SK-N-SH (cell line): ENCODE data around the gene CCDC57. TPM values are rescaled to one million over a fixed set of nuclear protein-coding genes. Genes with fewer than 3 reads are reported as not detected.

Experiments
- CTCF ChIA-PET: fragments of 300-600, 350-600 bp; formaldehyde crosslinking; extraction: SDS; loops from one replicate; lab custom pipeline; 2021; lab: Yijun Ruan, JAX
- POLR2A ChIA-PET: fragments of 350-600 bp; sonication (Branson Sonifier 250); formaldehyde crosslinking; extraction: SDS; loops from one replicate; lab custom pipeline; 2020; ENCODE audit warnings: antibody characterized with exemption, inconsistent platforms; lab: Yijun Ruan, JAX
- DNase-seq: peaks from one replicate; pipeline ENCODE4 v3.0.0; 2012
- H2AFZ ChIP-seq: fragments of 200-600 bp; sonication (generic); 2 replicates; pipeline ENCODE4 v1.8.1; 2016; ENCODE audit warnings: antibody characterized with exemption, mild to moderate bottlenecking, low read depth
- H3F3A ChIP-seq: fragments of 200-600 bp; sonication (generic); replicated peaks from 2 replicates; pipeline ENCODE3; 2016; ENCODE audit warnings: antibody characterized with exemption, mild to moderate bottlenecking; ENCODE audit not compliant: insufficient read depth
- H3K27ac ChIP-seq, 2 experiments: fragments of 200-500 bp in 1 of 2; fragments of 200-600 bp in 1 of 2; sonication (Bioruptor generic) in 1 of 2; sonication (generic), shearing (Covaris generic) in 1 of 2; 2 replicates each; pipeline versions ENCODE4 v1.5.1 to v1.6.1; 2014 to 2016; ENCODE audit warnings: low read depth in 2 of 2, inconsistent platforms in 1 of 2, low read length in 1 of 2, mild to moderate bottlenecking in 1 of 2, mixed read lengths in 1 of 2
- H3K27me3 ChIP-seq: fragments of 200-600 bp; sonication (generic), shearing (Covaris generic); 2 replicates; pipeline ENCODE4 v1.6.1; 2016; ENCODE audit warnings: mixed run types; ENCODE audit not compliant: insufficient read depth
- H3K36me3 ChIP-seq, 2 experiments: fragments of 200-500 bp in 1 of 2; fragments of 200-600 bp in 1 of 2; sonication (Bioruptor generic) in 1 of 2; sonication (generic) in 1 of 2; replicated peaks in 1 of 2; 2 replicates each; pipeline versions ENCODE3 to v1.5.1; 2014 to 2016; ENCODE audit warnings: low read length in 1 of 2, mild to moderate bottlenecking in 1 of 2; ENCODE audit not compliant: insufficient read depth in 2 of 2, control insufficient read depth in 1 of 2
- H3K4me1 ChIP-seq, 2 experiments: fragments of 200-500 bp in 1 of 2; fragments of 200-600 bp in 1 of 2; sonication (Bioruptor generic) in 1 of 2; sonication (generic), shearing (Covaris generic) in 1 of 2; 2 replicates each; pipeline versions ENCODE4 v1.5.1 to v1.6.1; 2014 to 2016; ENCODE audit warnings: low read depth in 1 of 2, low read length in 1 of 2, mixed run types in 1 of 2; ENCODE audit not compliant: insufficient read depth in 2 of 2, control insufficient read depth in 1 of 2
- H3K4me2 ChIP-seq: fragments of 200-600 bp; sonication (generic), shearing (Covaris generic); 2 replicates; pipeline ENCODE4 v1.6.1; 2017; ENCODE audit warnings: mixed run types
- H3K4me3 ChIP-seq, 2 experiments: fragments of 200-500 bp in 1 of 2; fragments of 200-600 bp in 1 of 2; sonication (Bioruptor generic) in 1 of 2; sonication (generic), shearing (Covaris generic) in 1 of 2; 2 replicates each; pipeline versions ENCODE4 v1.5.1 to v1.8.1; 2014 to 2016; ENCODE audit warnings: low read depth in 2 of 2, inconsistent platforms in 1 of 2, low read length in 1 of 2, mild to moderate bottlenecking in 1 of 2, mixed read lengths in 1 of 2, moderate library complexity in 1 of 2
- H3K79me2 ChIP-seq: fragments of 200-600 bp; sonication (generic); 2 replicates; pipeline ENCODE4 v1.8.1; 2017; ENCODE audit warnings: mild to moderate bottlenecking; ENCODE audit not compliant: insufficient read depth
- H3K9ac ChIP-seq: fragments of 200-600 bp; sonication (generic); 2 replicates; pipeline ENCODE4 v1.6.1; 2017; ENCODE audit warnings: mixed run types
- H3K9me2 ChIP-seq: fragments of 200-600 bp; sonication (generic); 2 replicates; pipeline ENCODE4 v1.6.1; 2017; ENCODE audit warnings: mixed run types
- H3K9me3 ChIP-seq: fragments of 200-600 bp; sonication (generic); 2 replicates; pipeline ENCODE4 v1.6.1; 2017; ENCODE audit warnings: mixed run types, mild to moderate bottlenecking, moderate library complexity
- H4K20me1 ChIP-seq: fragments of 200-600 bp; sonication (generic); 2 replicates; pipeline ENCODE4 v1.6.1; 2017; ENCODE audit warnings: mild to moderate bottlenecking, mixed run types; ENCODE audit not compliant: insufficient read depth
- EZH2phosphoT487 ChIP-seq: fragments of 200-600 bp; sonication (generic); IDR thresholded peaks from 2 replicates; pipeline ENCODE4 v1.6.1; 2017; ENCODE audit warnings: low read depth, mixed run types, mild to moderate bottlenecking, antibody characterized with exemption, moderate library complexity, borderline replicate concordance
- FOXJ3 ChIP-seq: sonication (generic); formaldehyde crosslinking; IDR thresholded peaks from 2 replicates; pipeline ENCODE4 v1.5.1; 2020; ENCODE audit warnings: mild to moderate bottlenecking, missing genetic modification reagents
- MEF2A ChIP-seq: IDR thresholded peaks from 2 replicates; pipeline ENCODE4 v1.4.0; 2012; ENCODE audit warnings: low read depth, borderline replicate concordance
- NFIC ChIP-seq: IDR thresholded peaks from 2 replicates; pipeline ENCODE4 v1.4.0; 2012; ENCODE audit warnings: borderline replicate concordance
- NRF1 ChIP-seq: IDR thresholded peaks from 2 replicates; pipeline ENCODE4 v1.6.1; 2012; ENCODE audit warnings: low read depth, mild to moderate bottlenecking, low read length
- RFX5 ChIP-seq: IDR thresholded peaks from 2 replicates; pipeline ENCODE4 v1.6.1; 2012; ENCODE audit warnings: mild to moderate bottlenecking, improper control_type of control experiment, low read length
- RXRA ChIP-seq: IDR thresholded peaks from 2 replicates; pipeline ENCODE4 v1.4.0; 2012; ENCODE audit warnings: low read depth, mild to moderate bottlenecking, borderline replicate concordance
- SIN3A ChIP-seq: IDR thresholded peaks from 2 replicates; pipeline ENCODE4 v1.6.1; 2012; ENCODE audit warnings: low read depth, mild to moderate bottlenecking, low read length, moderate library complexity, borderline replicate concordance
- USF2 ChIP-seq: fragments of 150-350 bp; IDR thresholded peaks from 2 replicates; pipeline ENCODE4 v1.6.1; 2017; ENCODE audit warnings: antibody characterized with exemption, low read length, low read depth, borderline replicate concordance
- ZBTB33 ChIP-seq: IDR thresholded peaks from 2 replicates; pipeline ENCODE4 v1.4.0; 2012; ENCODE audit warnings: low read depth, borderline replicate concordance
- WGBS: methylation state at CpG from one replicate; pipeline ENCODE4 v1.1.6; 2017; ENCODE audit warnings: low lambda C conversion rate; 5-methylcytosine and 5-hydroxymethylcytosine counted together
- polyA plus RNA-seq, 3 experiments: library from polyadenylated mRNA; depleted of rRNA; stranded (reverse); fragments of >200 nt; gene quantifications; 2 replicates each; pipeline ENCODE4 v1.2.3, GENCODE V29; 2012
- TF ChIP-seq, protein P1 (sequence below): fragments of 150-350 bp; IDR thresholded peaks from 2 replicates; pipeline ENCODE4 v1.6.1; 2016; ENCODE audit warnings: mild to moderate bottlenecking, low read depth, low read length
- TF ChIP-seq, protein P2 (sequence below): fragments of 200-600 bp; sonication (generic); IDR thresholded peaks from 2 replicates; pipeline ENCODE4 v1.6.1; 2017; ENCODE audit warnings: antibody characterized with exemption, mild to moderate bottlenecking, moderate library complexity

The CCDC57 gene
- polyA plus RNA-seq, 1 of the 3 experiments (the other 2 are of a cell fraction), result 68.6 TPM

DNA sequence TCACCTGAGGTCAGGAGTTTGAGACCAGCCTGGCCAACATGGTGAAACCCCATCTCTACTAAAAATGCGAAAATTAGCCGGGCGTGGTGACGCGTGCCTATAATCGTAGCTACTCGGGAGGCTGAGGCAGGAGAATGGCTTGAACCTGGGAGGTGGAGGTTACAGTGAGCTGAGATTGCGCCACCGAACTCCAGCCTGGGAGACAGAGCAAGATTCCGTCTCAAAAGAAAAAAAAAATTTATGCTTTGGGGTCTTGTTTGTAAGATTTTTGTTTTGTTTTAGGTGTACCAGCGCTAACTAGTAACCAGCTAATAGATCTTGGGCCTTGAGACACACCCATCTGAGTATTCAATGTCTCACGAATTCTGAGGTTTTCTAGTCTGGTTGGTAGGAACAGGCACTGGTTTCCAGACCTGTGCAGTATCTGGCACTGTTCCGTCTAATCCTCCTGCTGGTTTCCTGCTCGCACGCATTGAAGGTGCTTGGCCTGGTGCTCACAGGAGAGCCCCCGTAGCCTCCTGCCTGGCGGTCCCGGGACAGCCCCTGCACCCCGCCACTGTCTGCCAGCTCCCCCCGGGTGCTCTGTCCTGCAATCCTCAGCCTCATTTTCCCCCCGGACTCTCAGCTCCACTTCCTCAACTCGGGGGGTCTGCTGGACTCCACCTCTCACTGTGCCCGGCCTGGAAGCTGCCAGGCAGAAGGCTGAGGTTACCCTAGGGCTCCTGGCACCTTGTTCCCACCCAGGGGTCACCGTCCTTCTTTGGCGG lies 136.4 kb downstream of the CCDC57 start (continued):
- TF ChIP-seq EZH2phosphoT487 (no peak), RFX5 (no peak), MEF2A (no peak), NRF1 (no peak)

DNA sequence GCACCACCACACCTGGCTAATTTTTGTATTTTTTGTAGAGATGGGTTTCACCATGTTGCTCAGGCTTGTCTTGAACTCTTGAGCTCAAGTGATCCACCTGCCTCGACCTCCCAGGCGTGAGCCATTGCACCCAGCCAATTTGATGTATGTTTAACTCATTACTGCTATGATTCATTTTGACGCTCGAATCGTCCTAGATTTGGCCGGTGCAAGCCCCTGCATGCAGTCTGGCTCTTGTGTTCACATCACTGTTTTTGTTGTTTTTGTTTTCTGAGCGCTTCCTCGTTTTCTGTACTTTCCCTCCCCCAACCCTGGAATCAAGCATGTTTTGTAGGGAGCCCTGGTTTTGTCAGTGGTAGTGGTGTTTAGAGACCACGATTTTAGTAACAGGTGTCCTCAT lies 139.2 kb downstream of the CCDC57 start:
- H2AFZ ChIP-seq, result no peak overlapping the region
- H3K27ac ChIP-seq, result no peak overlapping the region
- H3F3A ChIP-seq, result peaks cover 21% of the 10 kb centered on the region
- no peaks in the 10 kb centered on the region for H4K20me1 ChIP-seq
- H3K79me2 ChIP-seq, result no peaks in the 10 kb centered on the region
- TF ChIP-seq NFIC, result no peak
- no peak for TF ChIP-seq USF2
- TF ChIP-seq, protein P1, sequence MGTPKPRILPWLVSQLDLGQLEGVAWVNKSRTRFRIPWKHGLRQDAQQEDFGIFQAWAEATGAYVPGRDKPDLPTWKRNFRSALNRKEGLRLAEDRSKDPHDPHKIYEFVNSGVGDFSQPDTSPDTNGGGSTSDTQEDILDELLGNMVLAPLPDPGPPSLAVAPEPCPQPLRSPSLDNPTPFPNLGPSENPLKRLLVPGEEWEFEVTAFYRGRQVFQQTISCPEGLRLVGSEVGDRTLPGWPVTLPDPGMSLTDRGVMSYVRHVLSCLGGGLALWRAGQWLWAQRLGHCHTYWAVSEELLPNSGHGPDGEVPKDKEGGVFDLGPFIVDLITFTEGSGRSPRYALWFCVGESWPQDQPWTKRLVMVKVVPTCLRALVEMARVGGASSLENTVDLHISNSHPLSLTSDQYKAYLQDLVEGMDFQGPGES, result no peak
- TF ChIP-seq RXRA, result no peak
- TF ChIP-seq FOXJ3 (CRISPR knock-in tag), result no peak
- no peak for TF ChIP-seq EZH2phosphoT487
- TF ChIP-seq, protein P2, sequence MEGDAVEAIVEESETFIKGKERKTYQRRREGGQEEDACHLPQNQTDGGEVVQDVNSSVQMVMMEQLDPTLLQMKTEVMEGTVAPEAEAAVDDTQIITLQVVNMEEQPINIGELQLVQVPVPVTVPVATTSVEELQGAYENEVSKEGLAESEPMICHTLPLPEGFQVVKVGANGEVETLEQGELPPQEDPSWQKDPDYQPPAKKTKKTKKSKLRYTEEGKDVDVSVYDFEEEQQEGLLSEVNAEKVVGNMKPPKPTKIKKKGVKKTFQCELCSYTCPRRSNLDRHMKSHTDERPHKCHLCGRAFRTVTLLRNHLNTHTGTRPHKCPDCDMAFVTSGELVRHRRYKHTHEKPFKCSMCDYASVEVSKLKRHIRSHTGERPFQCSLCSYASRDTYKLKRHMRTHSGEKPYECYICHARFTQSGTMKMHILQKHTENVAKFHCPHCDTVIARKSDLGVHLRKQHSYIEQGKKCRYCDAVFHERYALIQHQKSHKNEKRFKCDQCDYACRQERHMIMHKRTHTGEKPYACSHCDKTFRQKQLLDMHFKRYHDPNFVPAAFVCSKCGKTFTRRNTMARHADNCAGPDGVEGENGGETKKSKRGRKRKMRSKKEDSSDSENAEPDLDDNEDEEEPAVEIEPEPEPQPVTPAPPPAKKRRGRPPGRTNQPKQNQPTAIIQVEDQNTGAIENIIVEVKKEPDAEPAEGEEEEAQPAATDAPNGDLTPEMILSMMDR, result no peak
- TF ChIP-seq ZBTB33, result no peak
- TF ChIP-seq SIN3A, result no peak
- ChIA-PET POLR2A (no interaction called here), CTCF (interaction anchor here (1.0 to 4.1 kb wide), 2 partner anchors 20 to 36 kb away, joined by 3 to 12 read pairs; partner anchors contain the start of gene DCXR)
- H3K9ac ChIP-seq, result no peak overlapping the region
- 50% methylated on average over 9 of the region's 9 CpGs for WGBS
- H3K27me3 ChIP-seq, result no peaks in the 10 kb centered on the region
- DNase-seq, result no peak
- H3K9me2 ChIP-seq, result no peaks in the 10 kb centered on the region
- H3K4me1 ChIP-seq, result no peaks in the 10 kb centered on the region
- peaks cover 5 to 7% of the 10 kb centered on the region in 2 experiments for H3K36me3 ChIP-seq
- no peaks in the 10 kb centered on the region for H3K9me3 ChIP-seq
- H3K4me3 ChIP-seq, result no peak overlapping the region
- H3K4me2 ChIP-seq, result no peak overlapping the region
